Activated naive CD4-positive, alpha-beta T cell treated with anti-CD3 and anti-CD28 coated beads for 36 hours (primary cell): ENCODE measurements around the gene SFXN5. TPM values are rescaled to one million over a fixed set of nuclear protein-coding genes. Genes with fewer than 3 reads are reported as not detected.
A peak's percentile ranks its signal among the peaks of the same experiment; 100 is the strongest.
"Not testable (repeated sequence)": the region's sequence is repeated elsewhere in the genome, so short reads cannot be mapped to it uniquely, and the experiment has no call there.

Experiments
- CTCF ChIA-PET: fragments of 350-600 bp; sonication (Branson Sonifier 250); formaldehyde crosslinking; loops from one replicate; lab custom pipeline; 2021; ENCODE audit warnings: antibody characterized with exemption; lab: Charles Lee
- DNase-seq: peaks from one replicate; pipeline ENCODE4 v3.0.0-alpha.2; 2020
- H3K27ac Mint-ChIP-seq: one replicate; pipeline ENCODE4 v1.8.0; 2021; ENCODE audit warnings: mild to moderate bottlenecking, mixed read lengths
- H3K27me3 Mint-ChIP-seq: one replicate; pipeline ENCODE4 v1.8.0; 2021; ENCODE audit warnings: low read depth, mixed read lengths
- H3K36me3 Mint-ChIP-seq: one replicate; pipeline ENCODE4 v1.8.0; 2021; ENCODE audit warnings: low read depth, mixed read lengths
- H3K4me1 Mint-ChIP-seq: one replicate; pipeline ENCODE4 v1.8.0; 2021; ENCODE audit warnings: low read depth, mixed read lengths
- H3K4me3 Mint-ChIP-seq: one replicate; pipeline ENCODE4 v1.8.0; 2021; ENCODE audit warnings: mild to moderate bottlenecking, moderate library complexity, mixed read lengths
- H3K9me3 Mint-ChIP-seq: one replicate; pipeline ENCODE4 v1.8.0; 2021; ENCODE audit warnings: mixed read lengths
- intact Hi-C: fragments of 100-400 bp; cut with micrococcal nuclease; formaldehyde crosslinking; loops from one replicate; pipeline ENCODE4 v1.15.1; 2023
- total RNA-seq, 2 experiments: library from RNA; stranded (reverse); gene quantifications; one replicate each; pipeline ENCODE4 v1.2.3, GENCODE V29; 2021

SFXN5 gene
- total RNA-seq, 2 experiments from 2014 or later, result 5.3 to 6.8 TPM

DNA sequence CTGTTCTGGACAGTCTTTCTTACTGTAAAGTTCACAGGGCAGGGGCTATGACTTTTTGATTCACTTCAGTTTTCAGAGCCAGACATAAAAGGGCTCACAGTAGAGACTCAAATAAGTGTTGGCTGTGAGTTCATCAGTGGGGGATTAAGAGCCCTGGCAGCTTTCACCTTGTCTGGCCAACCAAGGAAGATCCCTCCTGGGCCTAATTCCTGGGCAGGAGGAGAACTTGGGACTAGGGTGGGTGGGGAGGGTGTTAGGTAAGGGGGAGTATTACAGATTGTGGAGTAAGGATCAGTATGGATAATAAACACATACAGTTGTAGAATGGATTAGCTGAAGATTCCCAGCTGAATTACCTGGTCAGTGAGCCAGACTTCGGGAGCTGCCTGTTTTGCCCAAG, 904 bp upstream of the SFXN5 start:
- Mint-ChIP-seq H3K36me3 (no peaks in the 10 kb centered on the region), H3K4me1 (peaks cover 20% of the 10 kb centered on the region), H3K4me3 (peak overlapping the region; percentile 88), H3K27ac (peak overlapping the region; percentile 87), H3K27me3 (no peaks in the 10 kb centered on the region), H3K9me3 (no peaks in the 10 kb centered on the region)
- intact Hi-C loops, result loop anchor here (5.0 kb wide), 1 partner anchor 90 kb away; no protein-coding TSS in a partner anchor
- CTCF ChIA-PET, result interaction anchor here (0.7 to 1.7 kb wide), 3 partner anchors 14 to 105 kb away, joined by 3 to 9 read pairs (median 8); no protein-coding TSS in a partner anchor
- DNase-seq, result no peak

DNA sequence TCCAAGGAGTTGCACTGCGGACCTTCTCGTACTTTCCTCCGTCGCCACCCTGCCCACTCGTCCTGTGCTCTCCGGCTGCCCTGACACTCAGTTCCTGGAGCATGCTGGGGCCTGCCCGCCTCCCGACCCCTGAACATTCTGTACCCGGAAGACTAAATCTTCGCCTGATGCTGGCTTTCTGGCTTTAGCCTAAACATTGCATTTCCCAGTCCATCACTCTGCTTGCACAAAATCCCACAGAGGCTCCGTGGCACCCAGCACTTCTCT, 550 bp upstream of the SFXN5 start:
- no peaks in the 10 kb centered on the region for H3K9me3 Mint-ChIP-seq
- peak overlapping the region; percentile 87 for H3K27ac Mint-ChIP-seq
- peak overlapping the region; percentile 88 for H3K4me3 Mint-ChIP-seq
- intact Hi-C loops, result loop anchor here (5.0 kb wide), 1 partner anchor 90 kb away; no protein-coding TSS in a partner anchor
- no peaks in the 10 kb centered on the region for H3K27me3 Mint-ChIP-seq
- H3K4me1 Mint-ChIP-seq, result peaks cover 20% of the 10 kb centered on the region
- DNase-seq, result peak; percentile 18
- CTCF ChIA-PET, result interaction anchor here (1.6 to 1.7 kb wide), 2 partner anchors 15 to 105 kb away, joined by 8 to 9 read pairs; no protein-coding TSS in a partner anchor
- no peaks in the 10 kb centered on the region for H3K36me3 Mint-ChIP-seq

DNA sequence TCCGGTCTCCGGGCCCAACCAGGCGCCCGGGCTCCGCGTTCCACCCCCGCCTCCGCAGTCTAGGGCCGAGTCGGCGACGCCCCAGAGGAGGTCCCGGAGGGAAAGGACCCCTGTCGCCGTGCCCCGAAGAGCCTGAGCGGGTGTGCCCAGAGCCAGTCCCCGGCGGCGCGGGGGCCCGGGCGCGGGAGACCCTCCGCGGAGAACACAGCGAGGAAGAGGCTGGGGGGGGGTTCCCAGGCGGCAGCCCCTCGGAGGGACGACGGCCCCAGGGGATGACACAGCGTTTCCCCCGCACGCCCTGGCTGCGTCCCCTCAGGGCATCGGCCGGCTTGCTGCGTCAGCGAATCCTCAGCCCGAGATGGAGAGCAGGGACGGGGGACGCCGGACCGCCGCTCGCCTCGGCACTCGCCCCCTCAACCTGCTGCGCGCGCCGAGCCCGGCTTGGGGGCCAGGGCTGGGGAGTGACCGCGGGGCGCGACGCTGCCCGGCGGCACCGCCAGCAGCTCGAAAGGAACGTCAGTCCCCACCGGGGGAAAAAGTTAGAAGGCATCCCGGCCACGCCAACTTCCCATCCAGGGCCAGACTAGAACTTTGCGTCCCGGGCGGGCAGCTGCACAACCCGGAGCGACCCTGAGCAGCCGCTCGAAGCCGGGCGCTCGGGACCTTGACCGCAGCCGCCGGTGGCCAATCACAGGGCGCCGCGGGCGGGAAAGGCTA, 711 bp downstream of the SFXN5 start:
- peak overlapping the region; percentile 88 for H3K4me3 Mint-ChIP-seq
- H3K9me3 Mint-ChIP-seq, result no peaks in the 10 kb centered on the region
- peaks cover 20% of the 10 kb centered on the region for H3K4me1 Mint-ChIP-seq
- DNase-seq, result peak; percentile 39
- intact Hi-C loops, result loop anchor here (1.0 to 5.0 kb wide), 11 partner anchors 42 to 314 kb away; partner anchors contain the start of genes ALMS1, EMX1, PRADC1 and SMYD5
- no peaks in the 10 kb centered on the region for H3K36me3 Mint-ChIP-seq
- CTCF ChIA-PET, result no interaction called here
- peak overlapping the region; percentile 17 for H3K27ac Mint-ChIP-seq
- H3K27me3 Mint-ChIP-seq, result no peaks in the 10 kb centered on the region

DNA sequence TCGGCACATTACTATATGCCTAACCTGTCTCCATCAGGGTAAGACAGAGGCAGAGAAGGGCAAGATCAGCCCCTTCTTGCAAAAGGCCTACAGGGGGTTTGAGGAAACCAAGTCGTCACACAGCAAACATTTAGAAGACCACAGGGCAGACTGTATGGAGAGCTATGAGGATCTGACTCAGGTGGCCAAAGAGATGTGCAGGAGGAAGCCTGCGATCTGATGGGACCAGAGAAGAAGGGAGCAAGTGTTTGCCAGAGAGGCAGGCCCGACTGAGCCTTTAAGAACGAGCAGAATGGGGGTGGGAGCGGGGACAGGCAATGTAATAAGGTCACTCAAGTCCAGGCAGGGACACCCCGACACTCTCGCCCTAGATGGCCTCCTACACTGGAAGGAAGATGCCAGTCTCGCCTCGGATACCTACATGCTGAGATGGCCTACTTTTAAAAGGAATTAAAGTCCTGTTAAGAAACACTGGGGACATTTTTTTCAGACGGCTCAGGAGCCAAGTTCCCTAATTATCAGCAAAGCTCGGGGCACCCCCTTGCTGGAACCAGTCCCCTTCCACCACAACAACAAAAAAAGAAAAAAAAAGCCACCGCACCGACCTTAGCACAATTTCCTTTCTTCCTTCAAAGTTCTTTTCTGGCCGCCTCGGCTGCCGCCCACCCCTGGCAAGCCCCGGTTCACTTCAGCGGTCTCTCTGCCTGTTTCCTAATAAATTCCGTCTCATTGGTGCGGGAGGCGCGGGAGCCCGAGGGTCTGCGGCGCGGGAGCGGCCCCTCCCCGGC, 1.5 kb downstream of the SFXN5 start:
- DNase-seq, result no peak
- Mint-ChIP-seq H3K4me1 (peaks cover 22% of the 10 kb centered on the region), H3K36me3 (no peaks in the 10 kb centered on the region), H3K27me3 (no peaks in the 10 kb centered on the region), H3K4me3 (peak overlapping the region; percentile 88), H3K9me3 (no peaks in the 10 kb centered on the region), H3K27ac (no peak overlapping the region)
- intact Hi-C loops, result loop anchor here (2.0 to 5.0 kb wide), 5 partner anchors 77 to 315 kb away; partner anchors contain the start of gene ALMS1
- CTCF ChIA-PET, result no interaction called here

DNA sequence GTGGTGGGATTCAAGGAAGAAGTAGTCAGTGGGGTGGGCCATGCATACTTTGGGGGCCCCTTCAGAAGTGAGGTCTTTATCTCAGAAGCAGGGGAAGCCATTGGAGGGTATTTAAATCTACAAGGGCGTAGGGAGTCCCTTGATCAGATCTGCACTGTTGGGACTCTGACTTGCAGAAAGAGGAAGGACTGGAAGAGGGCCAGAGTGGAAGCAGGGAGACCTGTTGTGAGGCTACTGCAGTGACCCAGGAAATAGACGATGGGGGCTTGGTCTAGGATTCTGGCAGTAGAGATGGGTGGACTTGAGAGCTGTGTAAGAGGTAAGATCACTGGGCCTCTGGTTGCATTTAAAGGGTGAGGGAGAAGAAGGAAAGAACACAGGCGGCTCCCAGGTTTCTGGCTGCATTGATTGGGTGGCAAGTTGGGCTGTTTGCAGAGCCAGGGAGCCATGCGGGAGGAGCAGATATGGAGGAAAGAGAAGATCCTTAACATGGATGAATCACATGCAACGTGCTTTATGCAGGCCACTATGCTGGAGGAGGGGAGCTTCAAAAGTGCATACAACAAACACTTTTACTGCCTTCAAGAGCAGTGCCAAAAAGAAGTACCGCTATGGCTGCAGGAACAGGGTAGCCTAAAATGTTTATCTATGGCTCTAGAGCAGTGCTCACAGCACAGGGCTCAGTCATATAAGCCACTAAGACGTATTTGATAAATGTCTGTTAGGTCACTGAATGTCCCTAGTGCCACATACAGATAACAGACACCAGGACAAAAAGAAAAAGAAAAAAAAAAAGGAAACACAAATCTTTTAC, 2.3 kb downstream of the SFXN5 start:
- Mint-ChIP-seq H3K36me3 (no peaks in the 10 kb centered on the region), H3K27ac (no peak overlapping the region), H3K9me3 (no peaks in the 10 kb centered on the region), H3K27me3 (no peaks in the 10 kb centered on the region), H3K4me3 (peak overlapping the region; percentile 88), H3K4me1 (peaks cover 22% of the 10 kb centered on the region)
- DNase-seq, result no peak
- CTCF ChIA-PET, result no interaction called here
- intact Hi-C loops, result no loop called here

DNA sequence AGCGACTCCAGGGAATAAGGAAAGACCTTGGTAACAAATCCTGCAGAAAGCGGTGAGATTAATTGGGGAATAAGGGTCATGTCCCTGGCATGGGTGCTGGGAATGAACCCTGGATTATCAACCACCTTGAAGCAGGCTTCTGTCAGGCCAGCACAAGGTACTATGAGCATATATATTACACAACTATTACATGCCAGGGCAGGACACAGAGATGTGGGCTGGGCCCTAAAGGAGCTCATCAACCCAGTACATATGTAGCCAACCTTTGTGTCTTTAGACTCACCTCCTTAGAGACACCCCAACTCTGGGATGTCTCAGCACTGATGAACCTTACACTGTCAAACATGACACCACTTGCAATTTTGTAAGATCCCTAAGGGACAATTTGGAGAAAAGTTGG, 3.4 kb downstream of the SFXN5 start:
- no peak for DNase-seq
- intact Hi-C loops, result no loop called here
- Mint-ChIP-seq H3K4me3 (no peak overlapping the region), H3K36me3 (no peaks in the 10 kb centered on the region), H3K9me3 (no peaks in the 10 kb centered on the region), H3K27ac (no peak overlapping the region), H3K4me1 (peaks cover 26% of the 10 kb centered on the region), H3K27me3 (no peaks in the 10 kb centered on the region)
- CTCF ChIA-PET, result interaction anchor here (0.6 kb wide), 1 partner anchor 76 kb away, joined by 3 read pairs; no protein-coding TSS in a partner anchor

DNA sequence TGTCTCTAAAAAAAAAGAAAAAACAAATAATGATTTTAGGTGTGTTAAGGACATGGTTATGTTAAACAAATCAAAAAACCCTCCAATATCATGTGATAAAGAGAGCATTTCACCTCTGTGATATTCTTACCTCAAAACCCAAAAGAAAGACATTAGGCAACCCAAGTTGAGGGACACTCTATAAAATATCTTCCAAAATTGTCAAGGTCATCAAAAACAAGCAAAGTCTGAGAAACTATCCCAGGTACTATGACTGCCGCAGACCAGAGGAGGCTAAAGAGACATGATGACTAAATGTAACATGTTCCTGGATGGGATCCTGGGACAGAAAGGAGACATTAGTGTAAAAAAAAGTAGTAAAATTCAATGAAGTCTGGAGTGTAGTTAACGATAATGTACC, 4.5 kb downstream of the SFXN5 start:
- H3K27ac Mint-ChIP-seq, result no peak overlapping the region
- intact Hi-C loops, result no loop called here
- H3K9me3 Mint-ChIP-seq, result no peaks in the 10 kb centered on the region
- H3K36me3 Mint-ChIP-seq, result no peaks in the 10 kb centered on the region
- CTCF ChIA-PET, result no interaction called here
- no peak for DNase-seq
- no peaks in the 10 kb centered on the region for H3K27me3 Mint-ChIP-seq
- H3K4me1 Mint-ChIP-seq, result peaks cover 23% of the 10 kb centered on the region
- no peak overlapping the region for H3K4me3 Mint-ChIP-seq

DNA sequence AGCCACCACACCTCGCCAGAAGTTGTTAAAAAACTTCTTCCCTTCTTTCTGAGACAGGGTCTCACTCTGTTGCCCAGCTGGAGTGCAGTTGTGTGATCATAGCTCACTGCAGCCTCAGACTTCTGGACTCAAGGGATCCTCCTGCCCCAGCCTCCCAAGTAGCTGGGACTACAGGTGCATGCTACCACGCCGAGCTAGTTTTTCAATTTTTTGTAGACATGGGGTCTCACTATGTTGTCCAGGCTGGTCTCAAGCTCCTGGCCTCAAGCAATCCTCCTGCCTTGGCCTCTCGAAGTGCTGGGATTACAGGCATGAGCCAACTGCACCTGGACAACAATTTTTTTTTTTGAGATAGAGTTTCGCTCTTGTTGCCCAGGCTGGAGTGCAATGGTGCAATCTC, 6.4 kb downstream of the SFXN5 start:
- H3K4me1 Mint-ChIP-seq, result peaks cover 21% of the 10 kb centered on the region
- H3K9me3 Mint-ChIP-seq, H3K27ac Mint-ChIP-seq, H3K36me3 Mint-ChIP-seq, intact Hi-C loops, H3K27me3 Mint-ChIP-seq, H3K4me3 Mint-ChIP-seq, DNase-seq: not testable (repeated sequence)
- CTCF ChIA-PET, result interaction anchor here (0.6 to 2.2 kb wide), 3 partner anchors 21 to 454 kb away, joined by 3 to 6 read pairs (median 3); no protein-coding TSS in a partner anchor

DNA sequence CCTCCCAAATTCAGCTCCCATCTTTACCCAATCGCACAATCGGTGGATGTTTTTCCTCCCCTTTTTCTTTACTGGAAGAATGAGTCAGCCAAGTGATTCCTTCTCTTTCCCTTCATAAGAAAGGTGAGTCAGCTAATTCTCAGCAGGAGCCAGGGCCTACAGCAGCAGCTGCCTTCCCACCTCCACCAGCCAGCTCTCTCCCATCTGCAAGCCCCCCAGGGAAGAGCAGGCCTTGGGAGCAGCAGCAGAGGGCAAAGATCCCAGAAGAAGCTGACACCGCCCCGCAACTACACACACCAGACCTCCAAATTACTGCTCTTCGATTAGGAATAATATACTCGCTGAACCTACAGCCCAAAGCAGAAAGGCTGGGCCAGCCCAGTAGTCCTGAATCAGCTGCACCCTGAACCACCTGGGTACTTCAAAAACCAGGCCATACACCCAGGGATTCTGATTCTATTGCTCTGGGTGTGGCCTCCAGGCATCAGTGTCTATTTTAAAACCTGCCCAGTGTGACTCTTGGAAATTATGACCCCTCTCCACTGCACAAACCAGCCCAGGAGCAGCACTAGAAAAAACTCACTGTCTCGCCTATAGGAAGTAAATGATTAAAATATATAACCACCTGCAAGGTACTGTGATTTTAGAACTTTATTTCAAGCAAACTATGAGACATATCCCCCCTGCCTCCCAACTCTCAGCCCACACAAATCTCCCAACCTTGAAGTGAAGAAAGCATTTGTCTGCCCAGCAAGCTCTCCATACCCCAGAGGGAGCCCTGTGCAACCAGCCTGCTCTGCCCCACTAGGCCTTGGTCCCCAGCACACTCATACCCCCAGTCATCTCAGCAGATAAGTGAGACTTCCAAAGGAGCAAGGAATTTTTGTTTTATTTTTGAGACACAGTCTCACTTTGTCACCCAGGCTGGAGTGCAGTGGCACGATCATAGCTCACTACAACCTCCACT, 7.3 kb downstream of the SFXN5 start:
- intact Hi-C loops, result no loop called here
- no peak overlapping the region for H3K4me3 Mint-ChIP-seq
- peaks cover 12% of the 10 kb centered on the region for H3K4me1 Mint-ChIP-seq
- no peaks in the 10 kb centered on the region for H3K36me3 Mint-ChIP-seq
- H3K27ac Mint-ChIP-seq, result no peak overlapping the region
- H3K27me3 Mint-ChIP-seq, result no peaks in the 10 kb centered on the region
- H3K9me3 Mint-ChIP-seq, result no peaks in the 10 kb centered on the region
- no peak for DNase-seq
- CTCF ChIA-PET, result interaction anchor here (0.6 to 2.2 kb wide), 3 partner anchors 22 to 453 kb away, joined by 3 to 6 read pairs (median 3); no protein-coding TSS in a partner anchor

DNA sequence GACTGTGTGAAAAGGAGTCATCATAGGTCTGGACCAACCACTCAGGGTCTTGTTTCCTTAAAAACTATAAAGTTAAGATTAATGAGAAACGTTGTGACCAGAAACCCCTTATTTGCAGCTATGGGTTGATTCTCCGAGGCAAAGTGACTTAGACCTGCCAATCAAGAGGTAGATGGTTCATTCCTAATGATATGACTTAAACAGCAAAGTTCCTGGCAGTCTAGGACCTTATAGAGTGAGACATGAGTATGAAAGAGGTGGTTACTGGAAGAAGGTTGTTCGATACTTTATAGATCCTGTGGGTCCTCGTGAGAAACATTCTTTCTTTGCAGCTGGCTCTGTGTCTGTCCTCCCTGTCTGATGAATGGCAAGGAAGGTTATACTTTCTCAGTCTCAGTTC, 8.0 kb downstream of the SFXN5 start:
- peaks cover 7% of the 10 kb centered on the region for H3K4me1 Mint-ChIP-seq
- no peak overlapping the region for H3K27ac Mint-ChIP-seq
- no peak for DNase-seq
- H3K9me3 Mint-ChIP-seq, result no peaks in the 10 kb centered on the region
- H3K4me3 Mint-ChIP-seq, result no peak overlapping the region
- intact Hi-C loops, result no loop called here
- no peaks in the 10 kb centered on the region for H3K27me3 Mint-ChIP-seq
- CTCF ChIA-PET, result interaction anchor here (2.2 kb wide), 1 partner anchor 22 kb away, joined by 6 read pairs; no protein-coding TSS in a partner anchor
- H3K36me3 Mint-ChIP-seq, result no peaks in the 10 kb centered on the region

DNA sequence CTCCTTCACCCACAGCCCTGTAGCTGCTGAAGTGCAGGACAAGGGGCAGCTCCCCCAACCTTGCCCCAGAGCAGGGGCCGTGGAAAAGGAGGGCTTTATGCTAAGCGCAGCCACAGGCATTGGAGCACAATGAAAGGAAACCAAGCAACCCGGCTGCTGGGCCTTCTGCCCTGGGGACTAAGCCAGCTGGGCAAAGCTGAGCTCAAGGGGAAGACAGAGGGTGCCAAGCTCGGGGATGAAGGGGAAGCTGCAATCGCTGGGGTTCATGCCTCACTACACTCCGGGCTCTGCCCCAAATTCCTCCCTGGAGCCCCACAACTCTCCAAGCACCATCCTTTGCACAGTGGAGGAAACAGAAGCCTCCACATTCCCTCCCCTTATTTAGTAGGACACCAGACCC, 12.4 kb downstream of the SFXN5 start:
- no peak overlapping the region for H3K4me3 Mint-ChIP-seq
- H3K36me3 Mint-ChIP-seq, result peaks cover 14% of the 10 kb centered on the region
- H3K27ac Mint-ChIP-seq, result no peak overlapping the region
- no peak for DNase-seq
- H3K4me1 Mint-ChIP-seq, result peaks cover 4% of the 10 kb centered on the region
- H3K9me3 Mint-ChIP-seq, result peaks cover 8% of the 10 kb centered on the region
- CTCF ChIA-PET, result no interaction called here
- intact Hi-C loops, result no loop called here
- H3K27me3 Mint-ChIP-seq, result no peaks in the 10 kb centered on the region
